A549 (cell line): ENCODE results near the gene CALHM3.

Experiments
- BHLHE40 ChIP-seq: IDR thresholded peaks from 2 replicates; pipeline ENCODE4 v1.6.1; 2012; ENCODE audit warnings: low read depth, low read length, inconsistent platforms
- HOXB13 ChIP-seq: fragments of 250-450 bp; sonication (Bioruptor Pico); IDR thresholded peaks from 2 replicates; pipeline ENCODE4 v1.5.0; 2020; ENCODE audit warnings: low read depth, mild to moderate bottlenecking, moderate library complexity
- JUN ChIP-seq, 2 experiments: fragments of >200 bp; sonication (Bioruptor Twin); formaldehyde crosslinking; IDR thresholded peaks; 2 replicates in 1 of 2; 3 replicates in 1 of 2; pipeline ENCODE4 v1.6.1; 2016 to 2017
- POLR2A ChIP-seq: IDR thresholded peaks from 2 replicates; pipeline ENCODE4 v1.6.1; 2012; ENCODE audit warnings: mild to moderate bottlenecking, low read length
- RARB ChIP-seq: fragments of 250-450 bp; sonication (Bioruptor Pico); IDR thresholded peaks from 2 replicates; pipeline ENCODE4 v1.8.0; 2021; ENCODE audit warnings: mild to moderate bottlenecking, moderate library complexity
- RCOR1 ChIP-seq: fragments of 150-350 bp; IDR thresholded peaks from 2 replicates; pipeline ENCODE4 v1.6.1; 2014; ENCODE audit warnings: antibody characterized with exemption, low read length, low read depth
- TF ChIP-seq, protein P1 (sequence below): fragments of >200 bp; sonication (Bioruptor Twin); formaldehyde crosslinking; IDR thresholded peaks from 3 replicates; pipeline ENCODE4 v1.5.1; 2016

DNA sequence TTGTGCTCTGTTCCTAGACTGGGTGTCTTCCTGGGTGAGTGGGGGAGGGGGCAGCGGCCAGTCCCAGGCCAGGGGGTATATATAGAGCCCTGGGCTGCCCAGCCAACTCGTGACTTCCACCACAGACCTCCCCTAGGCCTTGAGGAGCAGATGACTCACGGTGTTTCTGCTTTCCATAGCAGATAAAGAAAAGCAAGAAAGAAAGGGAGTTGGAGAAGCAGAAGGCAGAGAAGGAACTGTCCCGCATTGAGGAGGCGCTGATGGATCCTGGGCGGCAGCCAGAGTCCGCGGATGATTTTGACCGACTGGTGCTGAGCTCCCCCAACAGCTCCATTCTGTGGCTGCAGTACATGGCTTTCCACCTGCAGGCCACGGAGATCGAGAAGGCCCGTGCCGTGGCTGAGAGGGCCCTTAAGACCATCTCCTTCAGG lies 37.0 kb downstream of the CALHM3 start:
- TF ChIP-seq, protein P1, sequence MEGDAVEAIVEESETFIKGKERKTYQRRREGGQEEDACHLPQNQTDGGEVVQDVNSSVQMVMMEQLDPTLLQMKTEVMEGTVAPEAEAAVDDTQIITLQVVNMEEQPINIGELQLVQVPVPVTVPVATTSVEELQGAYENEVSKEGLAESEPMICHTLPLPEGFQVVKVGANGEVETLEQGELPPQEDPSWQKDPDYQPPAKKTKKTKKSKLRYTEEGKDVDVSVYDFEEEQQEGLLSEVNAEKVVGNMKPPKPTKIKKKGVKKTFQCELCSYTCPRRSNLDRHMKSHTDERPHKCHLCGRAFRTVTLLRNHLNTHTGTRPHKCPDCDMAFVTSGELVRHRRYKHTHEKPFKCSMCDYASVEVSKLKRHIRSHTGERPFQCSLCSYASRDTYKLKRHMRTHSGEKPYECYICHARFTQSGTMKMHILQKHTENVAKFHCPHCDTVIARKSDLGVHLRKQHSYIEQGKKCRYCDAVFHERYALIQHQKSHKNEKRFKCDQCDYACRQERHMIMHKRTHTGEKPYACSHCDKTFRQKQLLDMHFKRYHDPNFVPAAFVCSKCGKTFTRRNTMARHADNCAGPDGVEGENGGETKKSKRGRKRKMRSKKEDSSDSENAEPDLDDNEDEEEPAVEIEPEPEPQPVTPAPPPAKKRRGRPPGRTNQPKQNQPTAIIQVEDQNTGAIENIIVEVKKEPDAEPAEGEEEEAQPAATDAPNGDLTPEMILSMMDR: no peak
- no peak for TF ChIP-seq JUN (IDR thresholded peaks at IDR 0.05)
- no peak for TF ChIP-seq BHLHE40
- TF ChIP-seq POLR2A: no peak
- no peak for TF ChIP-seq RARB
- no peak for TF ChIP-seq HOXB13 (CRISPR knock-in tag)
- TF ChIP-seq RCOR1: no peak
